Ovary (tissue), 3 donors: ENCODE results near the gene RAB37.

Source experiments
- CTCF ChIP-seq, 3 donors: fragments of 450-650 bp in 2 of 3; fragments of 200-600 bp in 1 of 3; IDR thresholded peaks; one replicate each; pipeline versions ENCODE4 v1.5.1 to v1.8.0; 2016 to 2022; ENCODE audit warnings: antibody characterized with exemption in 3 of 3, mild to moderate bottlenecking in 1 of 3
- EP300 ChIP-seq: sonication (generic); formaldehyde crosslinking; IDR thresholded peaks from one replicate; pipeline ENCODE4 v1.6.1; 2017; ENCODE audit warnings: antibody characterized with exemption
- POLR2A ChIP-seq: fragments of 450-650 bp; IDR thresholded peaks from one replicate; pipeline ENCODE4 v1.6.1; 2017; ENCODE audit warnings: antibody characterized with exemption, mild to moderate bottlenecking, moderate library complexity
- donor health status: DM: no; HTN: no; CAD: no.

GRCh38 chr17:74764751-74765286 lies 27.8 kb downstream of the RAB37 start:
- TF ChIP-seq CTCF (IDR thresholded peaks at IDR 0.05) (no peak), EP300 (no peak), POLR2A (no peak)
